K562 (cell line): Measurements from ENCODE around the gene ABCC11. TPM values are rescaled to one million over a fixed set of nuclear protein-coding genes. Genes with fewer than 3 reads are reported as not detected.

Experiments used
- ATAC-seq: fragments of 200-7000 bp; cut with Tn5 transposase; 3 replicates; pipeline ENCODE4 v1.9.1; 2020; ENCODE audit warnings: moderate library complexity
- BruUV-seq: library from RNA; stranded (reverse); fragments of 400-500 nt; replicated peaks from 2 replicates; lab custom pipeline; 2021; lab: Mats Ljungman, UMichigan
- CTCF ChIA-PET: fragments of 300-600 bp; formaldehyde crosslinking; extraction: SDS; loops from one replicate; lab custom pipeline; 2021; ENCODE audit warnings: low intra/inter-chr PET ratio; lab: Yijun Ruan, JAX
- POLR2A ChIA-PET: fragments of 300-600, 350-650 bp; sonication (Branson Sonifier 250); formaldehyde crosslinking; extraction: SDS; loops from one replicate; lab custom pipeline; 2021; ENCODE audit warnings: antibody characterized with exemption, inconsistent platforms; lab: Yijun Ruan, JAX
- DNase-seq, 4 experiments: peaks; one replicate each; pipeline versions ENCODE4 v3.0.0 to v3.0.0-alpha.2; 2011 to 2018; ENCODE audit warnings: low spot score in 3 of 4, mixed read lengths in 3 of 4; ENCODE audit errors: extremely low read depth in 1 of 4
- FAIRE-seq: peaks from 2 replicates; lab custom pipeline; 2011; peaks lifted over from hg19 to GRCh38; lab: Jason Lieb, UNC
- H2AFZ ChIP-seq: 2 replicates; pipeline ENCODE4 v1.6.0; 2011; ENCODE audit warnings: low read depth, low read length, control low read depth, inconsistent platforms
- H3K27ac ChIP-seq: fragments of 200-600 bp; 3 replicates; pipeline ENCODE4 v1.8.0; 2011; ENCODE audit warnings: low read depth, mild to moderate bottlenecking, control low read depth, inconsistent platforms, low read length, moderate library complexity, mixed read lengths; ENCODE audit errors: extremely low read depth
- H3K27me3 ChIP-seq, 2 experiments: fragments of 300-600 bp in 1 of 2; 2 replicates in 1 of 2; 3 replicates in 1 of 2; pipeline versions ENCODE4 v1.6.0 to v1.8.0; 2011; ENCODE audit warnings: inconsistent platforms in 2 of 2, low read length in 2 of 2, mild to moderate bottlenecking in 1 of 2, mixed read lengths in 1 of 2, moderate library complexity in 1 of 2; ENCODE audit not compliant: control insufficient read depth in 2 of 2, insufficient read depth in 2 of 2
- H3K36me3 ChIP-seq: fragments of 300-600 bp; 3 replicates; pipeline ENCODE4 v1.8.0; 2011; ENCODE audit warnings: mild to moderate bottlenecking, low read length, inconsistent platforms; ENCODE audit not compliant: control insufficient read depth, insufficient read depth
- H3K4me1 ChIP-seq, 2 experiments: fragments of 200-600 bp in 1 of 2; replicated peaks in 1 of 2; 2 replicates in 1 of 2; 3 replicates in 1 of 2; pipeline versions ENCODE4 v1.5.1 to v1.8.0; 2011; ENCODE audit warnings: inconsistent platforms in 2 of 2, low read length in 2 of 2, mild to moderate bottlenecking in 1 of 2, mixed read lengths in 1 of 2, moderate library complexity in 1 of 2; ENCODE audit not compliant: control insufficient read depth in 2 of 2, insufficient read depth in 2 of 2
- H3K4me2 ChIP-seq: 2 replicates; pipeline ENCODE4 v1.6.1; 2011; ENCODE audit warnings: low read length, control low read depth, inconsistent platforms, mixed read lengths; ENCODE audit not compliant: insufficient read depth
- H3K4me3 ChIP-seq: fragments of 200-600 bp; sonication (generic), shearing (Covaris generic); 2 replicates; pipeline ENCODE4 v1.5.1; 2016; ENCODE audit warnings: control low read depth, inconsistent platforms
- H3K79me2 ChIP-seq: fragments of 200-600 bp; 3 replicates; pipeline ENCODE4 v1.8.0; 2011; ENCODE audit warnings: low read length, inconsistent platforms; ENCODE audit not compliant: control insufficient read depth, insufficient read depth
- H3K9ac ChIP-seq, 2 experiments: 2 replicates each; pipeline versions ENCODE4 v1.6.0 to v1.6.1; 2011; ENCODE audit warnings: low read depth in 2 of 2, low read length in 2 of 2, control low read depth in 1 of 2, inconsistent platforms in 1 of 2, mild to moderate bottlenecking in 1 of 2, mixed read lengths in 1 of 2; ENCODE audit not compliant: insufficient read depth in 1 of 2
- H3K9me1 ChIP-seq: one replicate; pipeline ENCODE4 v1.6.0; 2011; ENCODE audit warnings: inconsistent platforms, mild to moderate bottlenecking, low read length, moderate library complexity; ENCODE audit not compliant: control insufficient read depth, insufficient read depth
- H3K9me3 ChIP-seq: replicated peaks from 2 replicates; pipeline ENCODE4 v1.5.1; 2011; ENCODE audit warnings: low read depth, low read length, inconsistent platforms; ENCODE audit not compliant: control insufficient read depth, insufficient read depth
- H4K20me1 ChIP-seq: replicated peaks from 2 replicates; pipeline ENCODE4 v1.6.1; 2011; ENCODE audit warnings: low read length, inconsistent platforms, mixed read lengths; ENCODE audit not compliant: control insufficient read depth, insufficient read depth
- HDAC3 ChIP-seq: fragments of 450-650 bp; IDR thresholded peaks from 2 replicates; pipeline ENCODE4 v1.6.1; 2018; ENCODE audit warnings: borderline replicate concordance, mild to moderate bottlenecking, moderate library complexity; ENCODE audit not compliant: partially characterized antibody
- NFYB ChIP-seq: IDR thresholded peaks from 2 replicates; pipeline ENCODE4 v1.6.1; 2011; ENCODE audit warnings: mild to moderate bottlenecking, moderate library complexity; ENCODE audit not compliant: insufficient read length; ENCODE audit errors: extremely low read depth
- TCF3 ChIP-seq: sonication (generic); formaldehyde crosslinking; IDR thresholded peaks from 2 replicates; pipeline ENCODE4 v1.4.0; 2020; ENCODE audit warnings: mild to moderate bottlenecking, missing genetic modification reagents
- WGBS: fragments of 100-300 bp; shearing (Covaris generic); methylation state at CpG from one replicate; pipeline ENCODE4 v1.1.6; 2016; ENCODE audit warnings: low coverage, mixed read lengths; ENCODE audit not compliant: insufficient coverage; ENCODE audit errors: missing lambda C conversion rate; 5-methylcytosine and 5-hydroxymethylcytosine counted together
- in situ Hi-C: fragments of 300-500 bp; cut with MboI; formaldehyde crosslinking; loops from 4 replicates; pipeline ENCODE4 v1.15.0; 2018; ENCODE audit warnings: inconsistent platforms, mixed read lengths
- intact Hi-C: fragments of 100-400 bp; cut with micrococcal nuclease; formaldehyde crosslinking; loops from 2 replicates; pipeline ENCODE4 v1.14.2; 2022
- polyA plus RNA-seq, 8 experiments: library from polyadenylated mRNA; depleted of rRNA in 4 of 8; stranded (reverse) in 5 of 8; unstranded in 3 of 8; fragments of >200 nt; fragmentation: Nextera tagmentation in 2 of 8; fragmentation: Illumina TruSeq in 1 of 8; extraction: Ambion mirVana in 2 of 8; extraction: Trizol in 1 of 8; gene quantifications; 2 replicates each; pipeline versions ENCODE4 v1.2.1 to v1.2.3, GENCODE V29; 2011 to 2014; ENCODE audit warnings: inconsistent platforms in 1 of 8, missing spikeins in 1 of 8
- total RNA-seq, 7 experiments: library from RNA; depleted of rRNA in 6 of 7; stranded (reverse); fragments of >200 nt in 6 of 7; fragmentation: Illumina TruSeq in 2 of 7; extraction: Trizol in 2 of 7; gene quantifications; 2 replicates each; pipeline versions ENCODE4 v1.2.1 to v1.2.3, GENCODE V29; 2011 to 2021; ENCODE audit warnings: low replicate concordance in 1 of 7
- TF ChIP-seq, protein P1 (sequence below): fragments of 250-450 bp; sonication (Bioruptor Pico); IDR thresholded peaks from 2 replicates; pipeline ENCODE4 v1.5.0; 2021; ENCODE audit warnings: mild to moderate bottlenecking, borderline replicate concordance

The ABCC11 gene
- total and polyA plus RNA-seq, 9 of the 15 experiments (the other 6 are each of a cell fraction or from before 2014, with no cell fraction given), result 0.04 to 0.14 (median 0.04) TPM; not detected in 6

GRCh38 chr16:48131201-48131935 is 116.0 kb downstream of the ABCC11 start:
- ChIA-PET CTCF (no interaction called here), POLR2A (no interaction called here)
- Histone ChIP-seq H3K27me3 (peaks cover 0 to 20% of the 10 kb centered on the region in 2 experiments; a peak in 2 of 5 replicates), H3K4me1 (no peaks in the 10 kb centered on the region), H2AFZ (no peak overlapping the region), H3K9me1 (no peaks in the 10 kb centered on the region), H3K79me2 (no peaks in the 10 kb centered on the region), H3K36me3 (no peaks in the 10 kb centered on the region), H3K4me2 (no peak overlapping the region), H3K27ac (no peak overlapping the region), H4K20me1 (no peaks in the 10 kb centered on the region; the same call in 1 of the 2 replicates), H3K9me3 (no peaks in the 10 kb centered on the region), H3K9ac (no peak overlapping the region), H3K4me3 (no peak overlapping the region)
- in situ Hi-C loops (no loop called here), intact Hi-C loops (no loop called here)
- ATAC-seq (no peak), DNase-seq (no peak), FAIRE-seq (no peak)
- TF ChIP-seq, protein P1, sequence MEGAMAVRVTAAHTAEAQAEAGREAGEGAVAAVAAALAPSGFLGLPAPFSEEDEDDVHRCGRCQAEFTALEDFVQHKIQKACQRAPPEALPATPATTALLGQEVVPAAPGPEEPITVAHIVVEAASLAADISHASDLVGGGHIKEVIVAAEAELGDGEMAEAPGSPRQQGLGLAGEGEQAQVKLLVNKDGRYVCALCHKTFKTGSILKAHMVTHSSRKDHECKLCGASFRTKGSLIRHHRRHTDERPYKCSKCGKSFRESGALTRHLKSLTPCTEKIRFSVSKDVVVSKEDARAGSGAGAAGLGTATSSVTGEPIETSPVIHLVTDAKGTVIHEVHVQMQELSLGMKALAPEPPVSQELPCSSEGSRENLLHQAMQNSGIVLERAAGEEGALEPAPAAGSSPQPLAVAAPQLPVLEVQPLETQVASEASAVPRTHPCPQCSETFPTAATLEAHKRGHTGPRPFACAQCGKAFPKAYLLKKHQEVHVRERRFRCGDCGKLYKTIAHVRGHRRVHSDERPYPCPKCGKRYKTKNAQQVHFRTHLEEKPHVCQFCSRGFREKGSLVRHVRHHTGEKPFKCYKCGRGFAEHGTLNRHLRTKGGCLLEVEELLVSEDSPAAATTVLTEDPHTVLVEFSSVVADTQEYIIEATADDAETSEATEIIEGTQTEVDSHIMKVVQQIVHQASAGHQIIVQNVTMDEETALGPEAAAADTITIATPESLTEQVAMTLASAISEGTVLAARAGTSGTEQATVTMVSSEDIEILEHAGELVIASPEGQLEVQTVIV (CRISPR knock-in tag), result no peak
- TF ChIP-seq HDAC3 (no peak), TCF3 (CRISPR knock-in tag) (no peak), NFYB (no peak)
- WGBS, result 2% methylated on average over 6 of the region's 6 CpGs
- no TSS peak for BruUV-seq
